Thyroid gland (tissue), 4 donors: Measurements from ENCODE around the gene CYGB.

ENCODE experiments used
- CTCF ChIP-seq, 6 experiments: fragments of 200-600 bp in 3 of 6; fragments of 450-650 bp in 3 of 6; sonication (generic) in 3 of 6; IDR thresholded peaks; one replicate each; pipeline ENCODE4 v1.5.1; 2016 to 2019; ENCODE audit warnings: antibody characterized with exemption in 6 of 6, mild to moderate bottlenecking in 2 of 6, inconsistent platforms in 1 of 6, moderate library complexity in 1 of 6
- POLR2A ChIP-seq, 2 donors: fragments of 450-650 bp; IDR thresholded peaks; one replicate each; pipeline ENCODE4 v1.6.1; 2017; ENCODE audit warnings: antibody characterized with exemption in 2 of 2, mild to moderate bottlenecking in 2 of 2, moderate library complexity in 1 of 2

GRCh38 chr17:76479515-76480060 is 57.9 kb downstream of the CYGB start:
- TF ChIP-seq POLR2A (IDR thresholded peaks at IDR 0.05) (no peak), CTCF (IDR thresholded peaks at IDR 0.05) (no peak)
